IMR-90 (cell line): ENCODE measurements around the gene TBC1D8. TPM values are rescaled to one million over a fixed set of nuclear protein-coding genes. Genes with fewer than 3 reads are reported as not detected.

Experiments
- ATAC-seq: fragments of 200-7000 bp; cut with Tn5 transposase; 2 replicates; pipeline ENCODE4 v1.9.1; 2020; ENCODE audit warnings: low read depth, mild to moderate bottlenecking, moderate library complexity
- BruUV-seq: library from RNA; stranded (reverse); fragments of 400-500 nt; replicated peaks from 2 replicates; lab custom pipeline; 2021; lab: Mats Ljungman, UMichigan
- CTCF ChIA-PET: fragments of 300-600 bp; formaldehyde crosslinking; extraction: SDS; loops from one replicate; lab custom pipeline; 2021; ENCODE audit warnings: antibody characterized with exemption; lab: Yijun Ruan, JAX
- POLR2A ChIA-PET: fragments of 300-600 bp; sonication (Branson Sonifier 250); formaldehyde crosslinking; loops from one replicate; lab custom pipeline; 2022; ENCODE audit warnings: antibody characterized with exemption; ENCODE audit not compliant: unreplicated experiment; lab: Charles Lee
- DNase-seq: peaks from one replicate; pipeline ENCODE4 v3.0.0; 2013
- H2AFZ ChIP-seq: replicated peaks from 2 replicates; pipeline ENCODE3; 2013; ENCODE audit warnings: low read length, mild to moderate bottlenecking; ENCODE audit not compliant: poor library complexity
- H2AK5ac ChIP-seq: 2 replicates; pipeline ENCODE4 v1.6.1; 2013; ENCODE audit warnings: low read depth, low read length, inconsistent platforms
- H2AK9ac ChIP-seq: replicated peaks from 2 replicates; pipeline ENCODE3; 2013; ENCODE audit warnings: mild to moderate bottlenecking, low read depth, low read length, moderate library complexity; ENCODE audit not compliant: poor library complexity
- H2BK120ac ChIP-seq: 2 replicates; pipeline ENCODE4 v1.6.1; 2013; ENCODE audit warnings: low read depth, low read length, inconsistent platforms
- H2BK15ac ChIP-seq: 3 replicates; pipeline ENCODE4 v1.6.1; 2013; ENCODE audit warnings: low read depth, low read length, inconsistent platforms
- H2BK20ac ChIP-seq: 2 replicates; pipeline ENCODE4 v1.6.1; 2013; ENCODE audit warnings: low read depth, mild to moderate bottlenecking, inconsistent platforms, low read length, moderate library complexity
- H2BK5ac ChIP-seq: 2 replicates; pipeline ENCODE4 v1.6.1; 2013; ENCODE audit warnings: mild to moderate bottlenecking, low read depth, low read length, inconsistent platforms; ENCODE audit not compliant: poor library complexity, severe bottlenecking
- H3K14ac ChIP-seq: replicated peaks from 2 replicates; pipeline ENCODE4 v1.6.1; 2013; ENCODE audit warnings: low read depth, low read length, inconsistent platforms
- H3K18ac ChIP-seq: 2 replicates; pipeline ENCODE4 v1.6.1; 2013; ENCODE audit warnings: low read depth, low read length, control low read depth
- H3K23ac ChIP-seq: 2 replicates; pipeline ENCODE4 v1.6.1; 2013; ENCODE audit warnings: low read depth, low read length, inconsistent platforms
- H3K27ac ChIP-seq: 2 replicates; pipeline ENCODE4 v1.5.1; 2013; ENCODE audit warnings: mild to moderate bottlenecking, control low read depth, low read length; ENCODE audit not compliant: insufficient read depth
- H3K27me3 ChIP-seq: 2 replicates; pipeline ENCODE4 v1.6.1; 2013; ENCODE audit warnings: low read length; ENCODE audit not compliant: control insufficient read depth, insufficient read depth
- H3K36me3 ChIP-seq: 2 replicates; pipeline ENCODE4 v1.6.1; 2013; ENCODE audit warnings: low read length, mixed read lengths; ENCODE audit not compliant: control insufficient read depth, insufficient read depth
- H3K4ac ChIP-seq: 2 replicates; pipeline ENCODE4 v1.6.1; 2013; ENCODE audit warnings: low read depth, low read length, inconsistent platforms
- H3K4me1 ChIP-seq: 2 replicates; pipeline ENCODE4 v1.6.1; 2013; ENCODE audit warnings: low read length, mixed read lengths; ENCODE audit not compliant: control insufficient read depth, insufficient read depth
- H3K4me2 ChIP-seq: 2 replicates; pipeline ENCODE4 v1.6.1; 2013; ENCODE audit warnings: low read depth, mild to moderate bottlenecking, control low read depth, low read length, moderate library complexity
- H3K4me3 ChIP-seq: 2 replicates; pipeline ENCODE4 v1.5.1; 2013; ENCODE audit warnings: low read depth, mild to moderate bottlenecking, control low read depth, low read length, moderate library complexity; ENCODE audit not compliant: insufficient read depth
- H3K56ac ChIP-seq: 2 replicates; pipeline ENCODE4 v1.6.1; 2013; ENCODE audit warnings: low read length, inconsistent platforms; ENCODE audit not compliant: insufficient read depth; ENCODE audit errors: extremely low read depth
- H3K79me1 ChIP-seq, 2 experiments: 2 replicates each; pipeline ENCODE4 v1.6.1; 2013; ENCODE audit warnings: low read length in 2 of 2, inconsistent platforms in 1 of 2, low read depth in 1 of 2
- H3K9ac ChIP-seq: 2 replicates; pipeline ENCODE4 v1.6.1; 2013; ENCODE audit warnings: low read depth, low read length, control low read depth
- H3K9me1 ChIP-seq: 2 replicates; pipeline ENCODE4 v1.6.1; 2013; ENCODE audit warnings: low read length, inconsistent platforms; ENCODE audit not compliant: insufficient read depth
- H3K9me3 ChIP-seq: 2 replicates; pipeline ENCODE4 v1.6.1; 2013; ENCODE audit warnings: low read length; ENCODE audit not compliant: control insufficient read depth, insufficient read depth
- H4K20me1 ChIP-seq: 2 replicates; pipeline ENCODE4 v1.6.1; 2013; ENCODE audit warnings: low read length, inconsistent platforms; ENCODE audit not compliant: insufficient read depth
- H4K5ac ChIP-seq: 2 replicates; pipeline ENCODE4 v1.6.1; 2013; ENCODE audit warnings: mild to moderate bottlenecking, low read depth, low read length, control low read depth
- H4K8ac ChIP-seq, 2 experiments: 2 replicates each; pipeline ENCODE4 v1.6.1; 2013; ENCODE audit warnings: low read depth in 2 of 2, low read length in 2 of 2, control low read depth in 1 of 2, inconsistent platforms in 1 of 2
- H4K91ac ChIP-seq: 2 replicates; pipeline ENCODE4 v1.6.1; 2013; ENCODE audit warnings: low read depth, low read length, inconsistent platforms; ENCODE audit not compliant: insufficient read depth
- CEBPB ChIP-seq: IDR thresholded peaks from 2 replicates; pipeline ENCODE4 v1.6.1; 2012; ENCODE audit warnings: low read depth, low read length, improper control_type of control experiment
- CHD1 ChIP-seq: IDR thresholded peaks from 2 replicates; pipeline ENCODE4 v1.6.1; 2012; ENCODE audit warnings: low read depth, low read length, improper control_type of control experiment
- MAFK ChIP-seq: IDR thresholded peaks from 2 replicates; pipeline ENCODE4 v1.6.1; 2012; ENCODE audit warnings: low read depth, low read length, improper control_type of control experiment
- MAZ ChIP-seq: IDR thresholded peaks from 2 replicates; pipeline ENCODE4 v1.6.1; 2012; ENCODE audit warnings: low read depth, mild to moderate bottlenecking, low read length, improper control_type of control experiment, moderate library complexity, borderline replicate concordance
- MXI1 ChIP-seq: IDR thresholded peaks from 2 replicates; pipeline ENCODE4 v1.6.1; 2012; ENCODE audit warnings: low read depth, mild to moderate bottlenecking, low read length, moderate library complexity, borderline replicate concordance
- NFE2L2 ChIP-seq: fragments of 150-350 bp; IDR thresholded peaks from 2 replicates; pipeline ENCODE4 v1.6.1; 2016; ENCODE audit warnings: low read depth, mild to moderate bottlenecking, low read length
- POLR2A ChIP-seq: IDR thresholded peaks from 2 replicates; pipeline ENCODE4 v1.6.1; 2012; ENCODE audit warnings: mild to moderate bottlenecking, low read depth, low read length
- RAD21 ChIP-seq: IDR thresholded peaks from 2 replicates; pipeline ENCODE4 v1.6.1; 2012; ENCODE audit warnings: low read length, improper control_type of control experiment
- RCOR1 ChIP-seq: IDR thresholded peaks from 2 replicates; pipeline ENCODE4 v1.6.1; 2012; ENCODE audit warnings: mild to moderate bottlenecking, low read length, improper control_type of control experiment; ENCODE audit not compliant: insufficient replicate concordance
- RFX5 ChIP-seq: IDR thresholded peaks from 2 replicates; pipeline ENCODE4 v1.8.0; 2012; ENCODE audit warnings: low read depth, mild to moderate bottlenecking, low read length, moderate library complexity
- SMC3 ChIP-seq: fragments of 150-350 bp; IDR thresholded peaks from 2 replicates; pipeline ENCODE4 v1.6.1; 2016; ENCODE audit warnings: low read depth, mild to moderate bottlenecking, antibody characterized with exemption, low read length, moderate library complexity
- WGBS, 2 experiments: methylation state at CpG; one replicate each; pipeline versions ENCODE4 v1.1.5 to v1.1.7; 2013; ENCODE audit warnings: missing lambda C conversion rate in 2 of 2; ENCODE audit not compliant: insufficient read length in 1 of 2; ENCODE audit errors: extremely low coverage in 2 of 2; 5-methylcytosine and 5-hydroxymethylcytosine counted together
- dilution Hi-C: fragments of 300-500 bp; cut with HindIII; formaldehyde crosslinking; loops from one replicate; pipeline ENCODE4 v1.14.3; 2018; ENCODE audit warnings: low sequenced_read_pairs; ENCODE audit not compliant: unreplicated experiment
- in situ Hi-C: fragments of 300-500 bp; cut with MboI; formaldehyde crosslinking; loops from 3 replicates; pipeline ENCODE4 v1.14.3; 2019; ENCODE audit warnings: low sequenced_read_pairs, inconsistent platforms, mixed read lengths
- intact Hi-C: fragments of 100-400 bp; cut with micrococcal nuclease; formaldehyde crosslinking; loops from 2 replicates; pipeline ENCODE4 v1.10.0; 2022
- polyA plus RNA-seq, 3 experiments: library from polyadenylated mRNA; depleted of rRNA; stranded (reverse); fragments of >200 nt; gene quantifications; 2 replicates each; pipeline ENCODE4 v1.2.3, GENCODE V29; 2012; ENCODE audit warnings: low replicate concordance in 1 of 3
- total RNA-seq: library from RNA; depleted of rRNA; stranded (reverse); fragments of >200 nt; gene quantifications from 2 replicates; pipeline ENCODE4 v1.2.3, GENCODE V29; 2012
- TF ChIP-seq, protein P1 (sequence below): fragments of 150-350 bp; IDR thresholded peaks from 2 replicates; pipeline ENCODE4 v1.6.1; 2016; ENCODE audit warnings: low read depth, mild to moderate bottlenecking, low read length, moderate library complexity, borderline replicate concordance
- TF ChIP-seq, protein P2 (sequence below): conservative IDR thresholded peaks from 2 replicates; pipeline ENCODE4 v1.5.1; 2012; ENCODE audit warnings: mild to moderate bottlenecking, low read depth, low read length, improper control_type of control experiment

TBC1D8 gene
- total and polyA plus RNA-seq, 2 of the 4 experiments (the other 2 are of a cell fraction), result 1.3 to 1.5 TPM

DNA sequence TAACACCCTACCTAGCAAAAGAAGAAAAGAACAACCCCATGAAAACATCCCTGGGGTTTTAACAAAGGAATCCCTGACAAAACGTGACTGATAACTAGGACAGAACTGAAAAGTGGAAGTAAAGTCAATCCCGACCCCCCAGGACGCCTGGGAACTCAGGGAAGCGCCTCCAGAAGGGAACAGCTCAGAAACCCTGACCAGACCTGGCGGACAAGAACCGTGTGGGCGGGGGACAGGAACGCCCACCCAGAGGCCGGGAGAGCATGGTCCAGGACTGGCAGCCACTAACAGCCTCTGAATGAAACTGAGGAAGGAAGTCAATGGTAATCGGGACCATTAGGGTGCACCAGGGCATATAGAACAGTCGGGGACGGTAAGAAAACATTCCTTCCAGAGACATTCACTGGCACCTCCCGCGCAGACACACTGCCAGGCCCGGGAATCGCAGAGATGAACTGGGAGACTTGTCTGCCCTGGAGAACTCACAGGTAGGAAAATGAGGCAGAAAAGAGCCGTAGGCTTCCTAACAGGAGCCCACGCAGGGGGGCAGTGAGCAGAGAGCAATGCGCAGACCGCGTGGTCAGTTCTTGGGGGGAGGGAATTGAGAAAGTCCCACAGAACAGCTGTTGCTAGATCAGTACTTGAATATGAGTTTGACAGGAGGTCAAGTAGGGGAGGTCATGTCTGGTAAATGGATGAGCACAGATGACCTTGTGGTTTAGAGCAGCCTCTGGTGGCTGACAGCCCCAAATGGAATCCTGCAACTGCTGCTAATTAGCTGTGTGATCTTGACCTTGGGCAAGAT is 1.3 kb upstream of the TBC1D8 start:
- H2BK5ac ChIP-seq, result no peak overlapping the region
- peak overlapping the region; percentile 44 for H4K91ac ChIP-seq
- in situ Hi-C loops (no loop called here), dilution Hi-C loops (no loop called here), intact Hi-C loops (loop anchor here (1.0 to 2.0 kb wide), 2 partner anchors 116 to 140 kb away; no protein-coding TSS in a partner anchor)
- H3K56ac ChIP-seq, result no peak overlapping the region
- peak overlapping the region; percentile 43 for H3K14ac ChIP-seq
- DNase-seq (peak; percentile 8), ATAC-seq (no peak)
- BruUV-seq, result no TSS peak
- H3K18ac ChIP-seq, result no peak overlapping the region
- peaks cover 6% of the 10 kb centered on the region; the same call in 1 of the 2 replicates for H4K20me1 ChIP-seq
- H3K4ac ChIP-seq, result peak overlapping the region; percentile 88
- H3K23ac ChIP-seq, result peak overlapping the region; percentile 93
- POLR2A ChIA-PET, result no interaction called here
- 0 out of 2 replicates have a peak overlapping the region, but pooled peaks have one; percentile 33 for H2AK5ac ChIP-seq
- peaks cover 16% of the 10 kb centered on the region; the same call in 1 of the 2 replicates for H3K9me1 ChIP-seq
- peaks cover 7 to 36% of the 10 kb centered on the region in 2 experiments; a peak in 3 of 4 replicates for H3K79me1 ChIP-seq
- peak overlapping the region; percentile 56 for H4K5ac ChIP-seq
- WGBS, 2 experiments, result 25% methylated on average over 12 of the region's 21 CpGs; no CpG with 5 or more reads in 1 of the 2 experiments
- no peaks in the 10 kb centered on the region for H3K9me3 ChIP-seq
- peak overlapping the region; percentile 51 for H2AK9ac ChIP-seq
- H3K36me3 ChIP-seq, result no peaks in the 10 kb centered on the region
- H3K4me1 ChIP-seq, result peaks cover 7% of the 10 kb centered on the region
- H2BK20ac ChIP-seq, result peak overlapping the region; percentile 6; the same call in 1 of the 2 replicates
- H3K27ac ChIP-seq, result no peak overlapping the region
- H3K4me2 ChIP-seq, result peak overlapping the region; percentile 70
- peak overlapping the region; percentile 83 for H2BK120ac ChIP-seq
- H3K27me3 ChIP-seq, result peaks cover 7% of the 10 kb centered on the region; the same call in 1 of the 2 replicates
- H4K8ac ChIP-seq, result peak overlapping the region; percentile 48 to 91; a peak in 3 of 4 replicates
- H2BK15ac ChIP-seq, result peak overlapping the region; percentile 15; the same call in 1 of the 3 replicates
- no peak overlapping the region; the same call in 1 of the 2 replicates for H3K4me3 ChIP-seq
- peak overlapping the region; percentile 97 for H2AFZ ChIP-seq
- CTCF ChIA-PET, result interaction anchor here (0.5 to 2.6 kb wide), 12 partner anchors 11 to 548 kb away, joined by 3 to 19 read pairs (median 4); no protein-coding TSS in a partner anchor
- peak overlapping the region; percentile 81; the same call in 1 of the 2 replicates for H3K9ac ChIP-seq
- TF ChIP-seq, protein P1, sequence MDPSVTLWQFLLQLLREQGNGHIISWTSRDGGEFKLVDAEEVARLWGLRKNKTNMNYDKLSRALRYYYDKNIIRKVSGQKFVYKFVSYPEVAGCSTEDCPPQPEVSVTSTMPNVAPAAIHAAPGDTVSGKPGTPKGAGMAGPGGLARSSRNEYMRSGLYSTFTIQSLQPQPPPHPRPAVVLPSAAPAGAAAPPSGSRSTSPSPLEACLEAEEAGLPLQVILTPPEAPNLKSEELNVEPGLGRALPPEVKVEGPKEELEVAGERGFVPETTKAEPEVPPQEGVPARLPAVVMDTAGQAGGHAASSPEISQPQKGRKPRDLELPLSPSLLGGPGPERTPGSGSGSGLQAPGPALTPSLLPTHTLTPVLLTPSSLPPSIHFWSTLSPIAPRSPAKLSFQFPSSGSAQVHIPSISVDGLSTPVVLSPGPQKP, result no peak
- peak; percentile 34; the same call in 1 of the 2 replicates for TF ChIP-seq SMC3
- TF ChIP-seq RCOR1, result no peak
- TF ChIP-seq, protein P2, sequence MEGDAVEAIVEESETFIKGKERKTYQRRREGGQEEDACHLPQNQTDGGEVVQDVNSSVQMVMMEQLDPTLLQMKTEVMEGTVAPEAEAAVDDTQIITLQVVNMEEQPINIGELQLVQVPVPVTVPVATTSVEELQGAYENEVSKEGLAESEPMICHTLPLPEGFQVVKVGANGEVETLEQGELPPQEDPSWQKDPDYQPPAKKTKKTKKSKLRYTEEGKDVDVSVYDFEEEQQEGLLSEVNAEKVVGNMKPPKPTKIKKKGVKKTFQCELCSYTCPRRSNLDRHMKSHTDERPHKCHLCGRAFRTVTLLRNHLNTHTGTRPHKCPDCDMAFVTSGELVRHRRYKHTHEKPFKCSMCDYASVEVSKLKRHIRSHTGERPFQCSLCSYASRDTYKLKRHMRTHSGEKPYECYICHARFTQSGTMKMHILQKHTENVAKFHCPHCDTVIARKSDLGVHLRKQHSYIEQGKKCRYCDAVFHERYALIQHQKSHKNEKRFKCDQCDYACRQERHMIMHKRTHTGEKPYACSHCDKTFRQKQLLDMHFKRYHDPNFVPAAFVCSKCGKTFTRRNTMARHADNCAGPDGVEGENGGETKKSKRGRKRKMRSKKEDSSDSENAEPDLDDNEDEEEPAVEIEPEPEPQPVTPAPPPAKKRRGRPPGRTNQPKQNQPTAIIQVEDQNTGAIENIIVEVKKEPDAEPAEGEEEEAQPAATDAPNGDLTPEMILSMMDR, result peak; percentile 40
- no peak for TF ChIP-seq CHD1
- TF ChIP-seq CEBPB, result no peak
- TF ChIP-seq POLR2A, result no peak
- no peak for TF ChIP-seq NFE2L2
- TF ChIP-seq MXI1, result no peak
- TF ChIP-seq MAZ, result no peak
- TF ChIP-seq RFX5, result no peak
- TF ChIP-seq RAD21, result peak; percentile 44; the same call in 1 of the 2 replicates
- no peak for TF ChIP-seq MAFK
